HEK293 (cell line): ENCODE results near the gene RASA3.

Experiments used
- ATF2 ChIP-seq: fragments of 450-650 bp; formaldehyde crosslinking; IDR thresholded peaks from 2 replicates; pipeline ENCODE4 v1.5.1; 2016; ENCODE audit warnings: missing biosample characterization, missing genetic modification characterization, low read depth
- BCL11B ChIP-seq: fragments of 450-650 bp; formaldehyde crosslinking; IDR thresholded peaks from 2 replicates; pipeline ENCODE4 v1.5.1; 2016; ENCODE audit warnings: low read depth, missing biosample characterization, missing genetic modification characterization
- EGR2 ChIP-seq: fragments of 450-650 bp; formaldehyde crosslinking; IDR thresholded peaks from 2 replicates; pipeline ENCODE4 v1.5.1; 2016; ENCODE audit warnings: low read depth, missing biosample characterization, missing genetic modification characterization
- HOXA7 ChIP-seq: sonication (generic); formaldehyde crosslinking; IDR thresholded peaks from 2 replicates; pipeline ENCODE4 v1.8.1; 2022; ENCODE audit warnings: missing genetic modification reagents, borderline replicate concordance
- HOXC10 ChIP-seq: sonication (generic); formaldehyde crosslinking; IDR thresholded peaks from 2 replicates; pipeline ENCODE4 v1.8.1; 2023; ENCODE audit warnings: mild to moderate bottlenecking, missing genetic modification reagents
- KLF10 ChIP-seq: fragments of 450-650 bp; IDR thresholded peaks from 2 replicates; pipeline ENCODE4 v1.5.1; 2018; ENCODE audit warnings: missing biosample characterization, mild to moderate bottlenecking, missing genetic modification characterization
- KLF9 ChIP-seq: fragments of 450-650 bp; formaldehyde crosslinking; IDR thresholded peaks from 2 replicates; pipeline ENCODE4 v1.5.1; 2016; ENCODE audit warnings: missing biosample characterization, missing genetic modification characterization, low read depth
- MZF1 ChIP-seq: fragments of 450-650 bp; formaldehyde crosslinking; IDR thresholded peaks from 2 replicates; pipeline ENCODE4 v1.5.1; 2017; ENCODE audit warnings: missing biosample characterization, missing genetic modification characterization, borderline replicate concordance
- TCF7L2 ChIP-seq: IDR thresholded peaks from 2 replicates; pipeline ENCODE4 v1.6.1; 2011; ENCODE audit warnings: low read depth, mild to moderate bottlenecking, inconsistent platforms, low read length, moderate library complexity, borderline replicate concordance
- ZFHX2 ChIP-seq: fragments of 450-650 bp; formaldehyde crosslinking; conservative IDR thresholded peaks from 2 replicates; pipeline ENCODE4 v1.5.1; 2016; ENCODE audit warnings: missing biosample characterization, missing genetic modification characterization
- ZFP3 ChIP-seq: fragments of 450-650 bp; formaldehyde crosslinking; IDR thresholded peaks from 2 replicates; pipeline ENCODE4 v1.5.1; 2016; ENCODE audit warnings: low read depth, missing biosample characterization, missing genetic modification characterization
- ZNF133 ChIP-seq: fragments of 450-650 bp; formaldehyde crosslinking; IDR thresholded peaks from 2 replicates; pipeline ENCODE4 v1.5.1; 2016; ENCODE audit warnings: missing biosample characterization, missing genetic modification characterization
- ZNF23 ChIP-seq: fragments of 450-650 bp; formaldehyde crosslinking; IDR thresholded peaks from 2 replicates; pipeline ENCODE4 v1.5.1; 2016; ENCODE audit warnings: missing biosample characterization, missing genetic modification characterization, borderline replicate concordance
- ZNF335 ChIP-seq: fragments of 450-650 bp; formaldehyde crosslinking; conservative IDR thresholded peaks from 2 replicates; pipeline ENCODE4 v1.5.1; 2016; ENCODE audit warnings: missing biosample characterization, missing genetic modification characterization
- ZNF354C ChIP-seq: fragments of 450-650 bp; formaldehyde crosslinking; IDR thresholded peaks from 2 replicates; pipeline ENCODE4 v1.5.1; 2016; ENCODE audit warnings: missing biosample characterization, missing genetic modification characterization, low read depth, borderline replicate concordance
- ZNF518A ChIP-seq: fragments of 450-650 bp; formaldehyde crosslinking; conservative IDR thresholded peaks from 2 replicates; pipeline ENCODE4 v1.5.1; 2016; ENCODE audit warnings: low read depth, missing biosample characterization, missing genetic modification characterization
- ZNF529 ChIP-seq: fragments of 450-650 bp; formaldehyde crosslinking; IDR thresholded peaks from 2 replicates; pipeline ENCODE4 v1.5.1; 2017; ENCODE audit warnings: missing genetic modification characterization, missing biosample characterization; ENCODE audit not compliant: insufficient replicate concordance
- ZNF544 ChIP-seq: fragments of 450-650 bp; formaldehyde crosslinking; IDR thresholded peaks from 2 replicates; pipeline ENCODE4 v1.5.0; 2017; ENCODE audit warnings: missing biosample characterization, missing genetic modification characterization
- ZNF548 ChIP-seq: fragments of 450-650 bp; formaldehyde crosslinking; IDR thresholded peaks from 2 replicates; pipeline ENCODE4 v1.5.1; 2016; ENCODE audit warnings: missing biosample characterization, missing genetic modification characterization
- ZNF560 ChIP-seq: fragments of 450-650 bp; formaldehyde crosslinking; IDR thresholded peaks from 2 replicates; pipeline ENCODE4 v1.5.1; 2017; ENCODE audit warnings: missing biosample characterization, missing genetic modification characterization, borderline replicate concordance
- ZNF639 ChIP-seq: fragments of 450-650 bp; formaldehyde crosslinking; IDR thresholded peaks from 2 replicates; pipeline ENCODE4 v1.5.1; 2016; ENCODE audit warnings: missing biosample characterization, missing genetic modification characterization
- ZNF707 ChIP-seq: fragments of 450-650 bp; formaldehyde crosslinking; IDR thresholded peaks from 2 replicates; pipeline ENCODE4 v1.5.1; 2016; ENCODE audit warnings: missing biosample characterization, missing genetic modification characterization
- ZNF768 ChIP-seq: fragments of 450-650 bp; formaldehyde crosslinking; IDR thresholded peaks from 2 replicates; pipeline ENCODE4 v1.5.1; 2018; ENCODE audit warnings: missing biosample characterization, mild to moderate bottlenecking, missing genetic modification characterization
- ZSCAN4 ChIP-seq: fragments of 450-650 bp; formaldehyde crosslinking; IDR thresholded peaks from 2 replicates; pipeline ENCODE4 v1.5.1; 2017; ENCODE audit warnings: missing biosample characterization, missing genetic modification characterization
- TF ChIP-seq, protein P1 (sequence below): fragments of 450-650 bp; formaldehyde crosslinking; IDR thresholded peaks from 2 replicates; pipeline ENCODE4 v1.5.1; 2016; ENCODE audit warnings: missing biosample characterization, missing genetic modification characterization
- TF ChIP-seq, protein P2 (sequence below): fragments of 450-650 bp; formaldehyde crosslinking; IDR thresholded peaks from 2 replicates; pipeline ENCODE4 v1.5.1; 2016; ENCODE audit warnings: missing biosample characterization, missing genetic modification characterization
- TF ChIP-seq, protein P3 (sequence below): fragments of 450-650 bp; formaldehyde crosslinking; IDR thresholded peaks from 2 replicates; pipeline ENCODE4 v1.5.1; 2016; ENCODE audit warnings: missing biosample characterization, missing genetic modification characterization

RASA3 gene

DNA sequence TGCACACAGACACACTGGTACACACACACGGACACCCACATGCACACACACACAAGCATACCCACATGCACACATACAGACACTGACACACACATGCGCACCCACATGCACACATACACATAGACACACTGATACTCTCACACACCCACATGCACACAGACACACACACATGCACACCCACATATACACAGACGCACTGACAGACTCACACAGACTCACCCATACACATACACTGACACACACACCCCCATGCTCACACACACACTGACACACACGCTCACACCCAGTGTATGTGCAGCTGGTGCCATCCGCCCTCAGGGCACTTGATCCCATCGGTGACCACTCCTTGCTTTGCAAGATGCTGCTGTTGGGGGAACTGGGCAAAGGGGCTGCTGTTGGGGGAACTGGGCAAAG, 9.7 kb upstream of the RASA3 start (continued):
- TF ChIP-seq ZNF335 (tag by site-specific recombination): no peak
- TF ChIP-seq, protein P1, sequence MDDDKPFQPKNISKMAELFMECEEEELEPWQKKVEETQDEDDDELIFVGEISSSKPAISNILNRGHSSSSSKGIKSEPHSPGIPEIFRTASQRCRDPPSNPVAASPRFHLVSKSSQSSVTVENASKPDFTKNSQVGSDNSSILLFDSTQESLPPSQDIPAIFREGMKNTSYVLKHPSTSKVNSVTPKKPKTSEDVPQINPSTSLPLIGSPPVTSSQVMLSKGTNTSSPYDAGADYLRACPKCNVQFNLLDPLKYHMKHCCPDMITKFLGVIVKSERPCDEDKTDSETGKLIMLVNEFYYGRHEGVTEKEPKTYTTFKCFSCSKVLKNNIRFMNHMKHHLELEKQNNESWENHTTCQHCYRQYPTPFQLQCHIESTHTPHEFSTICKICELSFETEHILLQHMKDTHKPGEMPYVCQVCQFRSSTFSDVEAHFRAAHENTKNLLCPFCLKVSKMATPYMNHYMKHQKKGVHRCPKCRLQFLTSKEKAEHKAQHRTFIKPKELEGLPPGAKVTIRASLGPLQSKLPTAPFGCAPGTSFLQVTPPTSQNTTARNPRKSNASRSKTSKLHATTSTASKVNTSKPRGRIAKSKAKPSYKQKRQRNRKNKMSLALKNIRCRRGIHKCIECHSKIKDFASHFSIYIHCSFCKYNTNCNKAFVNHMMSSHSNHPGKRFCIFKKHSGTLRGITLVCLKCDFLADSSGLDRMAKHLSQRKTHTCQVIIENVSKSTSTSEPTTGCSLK (tag by site-specific recombination): no peak
- no peak for TF ChIP-seq BCL11B (tag by site-specific recombination)
- TF ChIP-seq ZNF707 (tag by site-specific recombination): no peak
- no peak for TF ChIP-seq ZNF23 (tag by site-specific recombination)
- no peak for TF ChIP-seq ZNF560 (tag by site-specific recombination)
- TF ChIP-seq ZFHX2 (tag by site-specific recombination): peak; percentile 94
- TF ChIP-seq ZNF548 (tag by site-specific recombination): no peak
- no peak for TF ChIP-seq ZNF768
- peak; percentile 95 for TF ChIP-seq ZSCAN4 (tag by site-specific recombination)
- TF ChIP-seq HOXA7 (CRISPR knock-in tag): no peak
- TF ChIP-seq ZFP3 (tag by site-specific recombination): no peak
- no peak for TF ChIP-seq ZNF639
- no peak for TF ChIP-seq HOXC10
- no peak for TF ChIP-seq ZNF133 (tag by site-specific recombination)
- no peak for TF ChIP-seq ATF2 (tag by site-specific recombination)
- TF ChIP-seq, protein P2, sequence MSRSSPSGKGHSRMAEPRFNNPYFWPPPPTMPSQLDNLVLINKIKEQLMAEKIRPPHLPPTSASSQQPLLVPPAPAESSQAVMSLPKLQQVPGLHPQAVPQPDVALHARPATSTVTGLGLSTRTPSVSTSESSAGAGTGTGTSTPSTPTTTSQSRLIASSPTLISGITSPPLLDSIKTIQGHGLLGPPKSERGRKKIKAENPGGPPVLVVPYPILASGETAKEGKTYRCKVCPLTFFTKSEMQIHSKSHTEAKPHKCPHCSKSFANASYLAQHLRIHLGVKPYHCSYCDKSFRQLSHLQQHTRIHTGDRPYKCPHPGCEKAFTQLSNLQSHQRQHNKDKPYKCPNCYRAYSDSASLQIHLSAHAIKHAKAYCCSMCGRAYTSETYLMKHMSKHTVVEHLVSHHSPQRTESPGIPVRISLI (tag by site-specific recombination): no peak
- TF ChIP-seq ZNF529 (tag by site-specific recombination): no peak
- 0 out of 2 replicates have a peak, but pooled peaks have one; percentile 6 for TF ChIP-seq KLF9
- no peak for TF ChIP-seq ZNF518A (tag by site-specific recombination)
- no peak for TF ChIP-seq TCF7L2
- TF ChIP-seq EGR2: peak; percentile 75
- TF ChIP-seq MZF1 (tag by site-specific recombination): no peak
- no peak for TF ChIP-seq KLF10
- no peak for TF ChIP-seq ZNF544 (tag by site-specific recombination)
- TF ChIP-seq, protein P3, sequence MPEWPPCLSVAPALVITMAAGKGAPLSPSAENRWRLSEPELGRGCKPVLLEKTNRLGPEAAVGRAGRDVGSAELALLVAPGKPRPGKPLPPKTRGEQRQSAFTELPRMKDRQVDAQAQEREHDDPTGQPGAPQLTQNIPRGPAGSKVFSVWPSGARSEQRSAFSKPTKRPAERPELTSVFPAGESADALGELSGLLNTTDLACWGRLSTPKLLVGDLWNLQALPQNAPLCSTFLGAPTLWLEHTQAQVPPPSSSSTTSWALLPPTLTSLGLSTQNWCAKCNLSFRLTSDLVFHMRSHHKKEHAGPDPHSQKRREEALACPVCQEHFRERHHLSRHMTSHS (tag by site-specific recombination): no peak
- no peak for TF ChIP-seq ZNF354C (tag by site-specific recombination)
